IPS-18a (cell line): ENCODE measurements around the gene SPDYC.
A peak's percentile ranks its signal among the peaks of the same experiment; 100 is the strongest.

Experiments used
- H3K27ac ChIP-seq: one replicate; pipeline ENCODE4 v1.5.1; 2013; ENCODE audit warnings: low read length
- H3K27me3 ChIP-seq: one replicate; pipeline ENCODE4 v1.6.1; 2013; ENCODE audit warnings: mild to moderate bottlenecking, low read length; ENCODE audit not compliant: control insufficient read depth, insufficient read depth
- H3K36me3 ChIP-seq: one replicate; pipeline ENCODE4 v1.6.1; 2013; ENCODE audit warnings: low read depth, low read length; ENCODE audit not compliant: control insufficient read depth
- H3K4me1 ChIP-seq: one replicate; pipeline ENCODE4 v1.6.1; 2013; ENCODE audit warnings: low read depth, low read length; ENCODE audit not compliant: control insufficient read depth
- H3K4me3 ChIP-seq: one replicate; pipeline ENCODE4 v1.5.1; 2013; ENCODE audit warnings: low read length
- H3K9ac ChIP-seq: one replicate; pipeline ENCODE4 v1.6.1; 2013; ENCODE audit warnings: mild to moderate bottlenecking, low read length, moderate library complexity
- H3K9me3 ChIP-seq: one replicate; pipeline ENCODE4 v1.6.1; 2013; ENCODE audit warnings: low read depth, low read length; ENCODE audit not compliant: control insufficient read depth

The SPDYC gene

GRCh38 chr11:65182258-65183170 is 12.5 kb downstream of the SPDYC start:
- Histone ChIP-seq H3K27me3 (no peaks in the 10 kb centered on the region), H3K4me1 (peaks cover 33% of the 10 kb centered on the region), H3K9me3 (no peaks in the 10 kb centered on the region), H3K9ac (peak overlapping the region; percentile 75), H3K27ac (peak overlapping the region; percentile 71), H3K36me3 (peaks cover 9% of the 10 kb centered on the region), H3K4me3 (peak overlapping the region; percentile 80)

- H3K9ac ChIP-seq: peak overlapping the region; percentile 75
- no peaks in the 10 kb centered on the region for H3K27me3 ChIP-seq
- H3K36me3 ChIP-seq: peaks cover 15% of the 10 kb centered on the region
- H3K9me3 ChIP-seq: no peaks in the 10 kb centered on the region
- peaks cover 33% of the 10 kb centered on the region for H3K4me1 ChIP-seq
- no peak overlapping the region for H3K27ac ChIP-seq
- H3K4me3 ChIP-seq: peak overlapping the region; percentile 80
Observed at GRCh38 chr11:65183201-65183891, 13.3 kb downstream of the SPDYC start.

GRCh38 chr11:65184146-65184545 is 14.1 kb downstream of the SPDYC start:
- H3K27ac ChIP-seq: no peak overlapping the region
- H3K4me3 ChIP-seq: peak overlapping the region; percentile 80

GRCh38 chr11:65185171-65185570 is 15.1 kb downstream of the SPDYC start:
- no peak overlapping the region for H3K27ac ChIP-seq
- H3K4me1 ChIP-seq: peaks cover 33% of the 10 kb centered on the region
- no peak overlapping the region for H3K9ac ChIP-seq
- H3K27me3 ChIP-seq: no peaks in the 10 kb centered on the region
- H3K9me3 ChIP-seq: no peaks in the 10 kb centered on the region
- peaks cover 30% of the 10 kb centered on the region for H3K36me3 ChIP-seq
- H3K4me3 ChIP-seq: peak overlapping the region; percentile 47

More at GRCh38 chr11:65184146-65184545, 14.1 kb downstream of the SPDYC start:
- peaks cover 33% of the 10 kb centered on the region for H3K4me1 ChIP-seq
- peaks cover 20% of the 10 kb centered on the region for H3K36me3 ChIP-seq
- H3K9me3 ChIP-seq: no peaks in the 10 kb centered on the region
- H3K9ac ChIP-seq: no peak overlapping the region
- H3K27me3 ChIP-seq: no peaks in the 10 kb centered on the region

GRCh38 chr11:65185869-65186341 is 15.9 kb downstream of the SPDYC start:
- peaks cover 33% of the 10 kb centered on the region for H3K4me1 ChIP-seq
- H3K27me3 ChIP-seq: no peaks in the 10 kb centered on the region
- no peaks in the 10 kb centered on the region for H3K9me3 ChIP-seq
- H3K4me3 ChIP-seq: peak overlapping the region; percentile 47
- no peak overlapping the region for H3K9ac ChIP-seq
- no peak overlapping the region for H3K27ac ChIP-seq
- peaks cover 38% of the 10 kb centered on the region for H3K36me3 ChIP-seq

GRCh38 chr11:65186701-65187100 is 16.7 kb downstream of the SPDYC start:
- Histone ChIP-seq H3K27ac (no peak overlapping the region), H3K4me1 (peaks cover 33% of the 10 kb centered on the region), H3K27me3 (no peaks in the 10 kb centered on the region), H3K36me3 (peaks cover 44% of the 10 kb centered on the region), H3K9ac (no peak overlapping the region), H3K9me3 (no peaks in the 10 kb centered on the region), H3K4me3 (no peak overlapping the region)

- Histone ChIP-seq H3K9me3 (no peaks in the 10 kb centered on the region), H3K27ac (no peak overlapping the region), H3K4me1 (peaks cover 33% of the 10 kb centered on the region), H3K4me3 (no peak overlapping the region), H3K9ac (no peak overlapping the region), H3K36me3 (peaks cover 49% of the 10 kb centered on the region), H3K27me3 (no peaks in the 10 kb centered on the region)
Observed at GRCh38 chr11:65187146-65187675, 17.2 kb downstream of the SPDYC start.

- no peaks in the 10 kb centered on the region for H3K9me3 ChIP-seq
- H3K36me3 ChIP-seq: peaks cover 53% of the 10 kb centered on the region
- no peak overlapping the region for H3K4me3 ChIP-seq
- no peak overlapping the region for H3K9ac ChIP-seq
- peaks cover 27% of the 10 kb centered on the region for H3K4me1 ChIP-seq
- no peaks in the 10 kb centered on the region for H3K27me3 ChIP-seq
- H3K27ac ChIP-seq: no peak overlapping the region
Observed at GRCh38 chr11:65187971-65188461, 18.0 kb downstream of the SPDYC start.

- Histone ChIP-seq H3K36me3 (peaks cover 53% of the 10 kb centered on the region), H3K27me3 (no peaks in the 10 kb centered on the region), H3K4me3 (no peak overlapping the region), H3K9ac (no peak overlapping the region), H3K27ac (no peak overlapping the region), H3K9me3 (no peaks in the 10 kb centered on the region), H3K4me1 (peaks cover 22% of the 10 kb centered on the region)
Observed at GRCh38 chr11:65188486-65188885, 18.5 kb downstream of the SPDYC start.

GRCh38 chr11:65189191-65189590 is 19.2 kb downstream of the SPDYC start:
- H3K9ac ChIP-seq: no peak overlapping the region
- no peaks in the 10 kb centered on the region for H3K9me3 ChIP-seq
- no peak overlapping the region for H3K4me3 ChIP-seq
- no peak overlapping the region for H3K27ac ChIP-seq
- no peaks in the 10 kb centered on the region for H3K27me3 ChIP-seq
- H3K4me1 ChIP-seq: peaks cover 16% of the 10 kb centered on the region
- H3K36me3 ChIP-seq: peaks cover 53% of the 10 kb centered on the region

- Histone ChIP-seq H3K4me1 (no peaks in the 10 kb centered on the region), H3K9me3 (no peaks in the 10 kb centered on the region), H3K27ac (no peak overlapping the region), H3K9ac (no peak overlapping the region), H3K27me3 (no peaks in the 10 kb centered on the region), H3K36me3 (peaks cover 47% of the 10 kb centered on the region), H3K4me3 (no peak overlapping the region)
Observed at GRCh38 chr11:65194564-65194963, 24.5 kb downstream of the SPDYC start.
